ENCODE data around the gene ACSF3. TPM values are rescaled to one million over a fixed set of nuclear protein-coding genes. Genes with fewer than 3 reads are reported as not detected.

ACSF3 gene
- total RNA-seq, 2 experiments from 2014 or later, result 112 to 143 TPM

- Histone ChIP-seq H4K20me1 (ENCODE audit: insufficient read depth, low read length) (no peaks in the 10 kb centered on the region), H3K4me3 (ENCODE audit: low read depth, low read length, poor library complexity, severe bottlenecking) (no peak overlapping the region), H2AFZ (ENCODE audit: low read length) (no peak overlapping the region), H3K9me3 (ENCODE audit: low read length) (0 out of 2 replicates have a peak, but pooled peaks cover 6% of the 10 kb centered on the region), H3K79me2 (ENCODE audit: insufficient read depth, low read depth, low read length) (no peaks in the 10 kb centered on the region), H3K27ac (ENCODE audit: low read depth, low read length, poor library complexity, severe bottlenecking) (no peak overlapping the region), H3K4me2 (ENCODE audit: low read length) (no peak overlapping the region), H3K9me2 (ENCODE audit: insufficient read depth, low read length) (no peaks in the 10 kb centered on the region), H3K4me1 (ENCODE audit: insufficient read depth, low read length, poor library complexity, severe bottlenecking) (no peaks in the 10 kb centered on the region), H3K36me3 (ENCODE audit: insufficient read depth, low read length) (no peaks in the 10 kb centered on the region)
- BruUV-seq (replicated peaks), result no TSS peak
- intact Hi-C loops (cut with micrococcal nuclease; ENCODE audit: unreplicated experiment), result no loop called here
- ChIA-PET CTCF (ENCODE audit: unreplicated experiment) (no interaction called here), POLR2A (no interaction called here)
- no peak for DNase-seq (ENCODE audit: low spot score)
- TF ChIP-seq, protein P1, sequence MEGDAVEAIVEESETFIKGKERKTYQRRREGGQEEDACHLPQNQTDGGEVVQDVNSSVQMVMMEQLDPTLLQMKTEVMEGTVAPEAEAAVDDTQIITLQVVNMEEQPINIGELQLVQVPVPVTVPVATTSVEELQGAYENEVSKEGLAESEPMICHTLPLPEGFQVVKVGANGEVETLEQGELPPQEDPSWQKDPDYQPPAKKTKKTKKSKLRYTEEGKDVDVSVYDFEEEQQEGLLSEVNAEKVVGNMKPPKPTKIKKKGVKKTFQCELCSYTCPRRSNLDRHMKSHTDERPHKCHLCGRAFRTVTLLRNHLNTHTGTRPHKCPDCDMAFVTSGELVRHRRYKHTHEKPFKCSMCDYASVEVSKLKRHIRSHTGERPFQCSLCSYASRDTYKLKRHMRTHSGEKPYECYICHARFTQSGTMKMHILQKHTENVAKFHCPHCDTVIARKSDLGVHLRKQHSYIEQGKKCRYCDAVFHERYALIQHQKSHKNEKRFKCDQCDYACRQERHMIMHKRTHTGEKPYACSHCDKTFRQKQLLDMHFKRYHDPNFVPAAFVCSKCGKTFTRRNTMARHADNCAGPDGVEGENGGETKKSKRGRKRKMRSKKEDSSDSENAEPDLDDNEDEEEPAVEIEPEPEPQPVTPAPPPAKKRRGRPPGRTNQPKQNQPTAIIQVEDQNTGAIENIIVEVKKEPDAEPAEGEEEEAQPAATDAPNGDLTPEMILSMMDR (conservative IDR thresholded peaks at IDR 0.05; ENCODE audit: low read length), result no peak
- no peak for TF ChIP-seq EZH2phosphoT487 (IDR thresholded peaks at IDR 0.05; ENCODE audit: borderline replicate concordance, low read depth, low read length)
Observed at GRCh38 chr16:89078172-89078571, 15.5 kb upstream of the ACSF3 start.

GRCh38 chr16:89079434-89079980, 14.1 kb upstream of the ACSF3 start:
- ChIA-PET POLR2A (no interaction called here), CTCF (ENCODE audit: unreplicated experiment) (no interaction called here)
- BruUV-seq (replicated peaks), result no TSS peak
- Histone ChIP-seq H3K4me3 (ENCODE audit: low read depth, low read length, poor library complexity, severe bottlenecking) (no peak overlapping the region), H3K4me2 (ENCODE audit: low read length) (no peak overlapping the region), H2AFZ (ENCODE audit: low read length) (no peak overlapping the region), H3K9me3 (ENCODE audit: low read length) (no peaks in the 10 kb centered on the region), H3K4me1 (ENCODE audit: insufficient read depth, low read length, poor library complexity, severe bottlenecking) (no peaks in the 10 kb centered on the region), H3K79me2 (ENCODE audit: insufficient read depth, low read depth, low read length) (no peaks in the 10 kb centered on the region), H3K27ac (ENCODE audit: low read depth, low read length, poor library complexity, severe bottlenecking) (no peak overlapping the region), H4K20me1 (ENCODE audit: insufficient read depth, low read length) (no peaks in the 10 kb centered on the region), H3K36me3 (ENCODE audit: insufficient read depth, low read length) (no peaks in the 10 kb centered on the region), H3K9me2 (ENCODE audit: insufficient read depth, low read length) (no peaks in the 10 kb centered on the region)
- TF ChIP-seq, protein P1 (conservative IDR thresholded peaks at IDR 0.05; ENCODE audit: low read length), result no peak
- no peak for TF ChIP-seq EZH2phosphoT487 (IDR thresholded peaks at IDR 0.05; ENCODE audit: borderline replicate concordance, low read depth, low read length)
- intact Hi-C loops (cut with micrococcal nuclease; ENCODE audit: unreplicated experiment), result no loop called here
- DNase-seq (ENCODE audit: low spot score), result no peak

DNA sequence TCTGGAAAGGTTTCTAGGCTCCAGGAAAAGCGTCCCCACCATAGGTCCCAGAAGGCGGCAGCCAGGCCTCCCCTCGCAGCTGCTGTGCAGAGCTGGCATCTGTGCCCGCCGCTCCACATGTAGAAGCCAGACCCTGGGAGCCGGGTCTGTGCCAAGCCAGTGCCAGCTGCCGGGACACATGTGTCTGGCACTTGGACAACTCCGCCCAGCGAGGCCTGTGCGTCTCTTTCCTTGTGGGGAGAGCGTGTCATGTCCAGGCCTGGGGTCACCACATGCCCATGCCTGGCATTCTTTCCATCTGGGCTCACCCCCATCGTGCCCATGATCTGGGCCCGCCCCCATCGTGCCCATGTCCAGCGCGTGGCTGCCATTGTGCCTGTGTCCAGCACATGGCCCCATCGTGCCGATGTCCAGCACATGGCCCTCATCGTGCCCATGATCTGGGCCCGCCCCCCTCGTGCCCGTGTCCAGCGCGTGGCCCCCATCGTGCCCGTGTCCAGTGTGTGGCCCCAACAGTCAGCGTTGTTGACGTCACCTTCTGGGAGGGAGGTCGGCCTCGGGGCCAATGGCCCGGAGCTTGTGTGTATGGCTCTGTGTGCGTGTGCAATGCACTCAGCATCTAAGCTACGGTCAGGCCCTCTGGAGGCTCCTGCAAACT, 13.3 kb upstream of the ACSF3 start:
- no TSS peak for BruUV-seq (replicated peaks)
- Histone ChIP-seq H3K4me2 (ENCODE audit: low read length) (no peak overlapping the region), H4K20me1 (ENCODE audit: insufficient read depth, low read length) (no peaks in the 10 kb centered on the region), H3K27ac (ENCODE audit: low read depth, low read length, poor library complexity, severe bottlenecking) (no peak overlapping the region), H3K36me3 (ENCODE audit: insufficient read depth, low read length) (no peaks in the 10 kb centered on the region), H3K4me1 (ENCODE audit: insufficient read depth, low read length, poor library complexity, severe bottlenecking) (no peaks in the 10 kb centered on the region), H3K9me2 (ENCODE audit: insufficient read depth, low read length) (no peaks in the 10 kb centered on the region), H3K4me3 (ENCODE audit: low read depth, low read length, poor library complexity, severe bottlenecking) (no peak overlapping the region), H3K79me2 (ENCODE audit: insufficient read depth, low read depth, low read length) (no peaks in the 10 kb centered on the region), H3K9me3 (ENCODE audit: low read length) (no peaks in the 10 kb centered on the region), H2AFZ (ENCODE audit: low read length) (no peak overlapping the region)
- TF ChIP-seq EZH2phosphoT487 (IDR thresholded peaks at IDR 0.05; ENCODE audit: borderline replicate concordance, low read depth, low read length), result no peak
- TF ChIP-seq, protein P1 (conservative IDR thresholded peaks at IDR 0.05; ENCODE audit: low read length), result no peak
- DNase-seq (ENCODE audit: low spot score), result no peak
- POLR2A ChIA-PET, result no interaction called here
- CTCF ChIA-PET (ENCODE audit: unreplicated experiment), result no interaction called here
- intact Hi-C loops (cut with micrococcal nuclease; ENCODE audit: unreplicated experiment), result no loop called here
